ENCODE results near the gene BAHD1. TPM values are rescaled to one million over a fixed set of nuclear protein-coding genes. Genes with fewer than 3 reads are reported as not detected.
A peak's percentile ranks its signal among the peaks of the same experiment; 100 is the strongest.

The BAHD1 gene
- total and polyA plus RNA-seq, 2 donors (not counting 1 experiment from before 2014, with no cell fraction given) = 15.0 to 34.7 TPM

DNA sequence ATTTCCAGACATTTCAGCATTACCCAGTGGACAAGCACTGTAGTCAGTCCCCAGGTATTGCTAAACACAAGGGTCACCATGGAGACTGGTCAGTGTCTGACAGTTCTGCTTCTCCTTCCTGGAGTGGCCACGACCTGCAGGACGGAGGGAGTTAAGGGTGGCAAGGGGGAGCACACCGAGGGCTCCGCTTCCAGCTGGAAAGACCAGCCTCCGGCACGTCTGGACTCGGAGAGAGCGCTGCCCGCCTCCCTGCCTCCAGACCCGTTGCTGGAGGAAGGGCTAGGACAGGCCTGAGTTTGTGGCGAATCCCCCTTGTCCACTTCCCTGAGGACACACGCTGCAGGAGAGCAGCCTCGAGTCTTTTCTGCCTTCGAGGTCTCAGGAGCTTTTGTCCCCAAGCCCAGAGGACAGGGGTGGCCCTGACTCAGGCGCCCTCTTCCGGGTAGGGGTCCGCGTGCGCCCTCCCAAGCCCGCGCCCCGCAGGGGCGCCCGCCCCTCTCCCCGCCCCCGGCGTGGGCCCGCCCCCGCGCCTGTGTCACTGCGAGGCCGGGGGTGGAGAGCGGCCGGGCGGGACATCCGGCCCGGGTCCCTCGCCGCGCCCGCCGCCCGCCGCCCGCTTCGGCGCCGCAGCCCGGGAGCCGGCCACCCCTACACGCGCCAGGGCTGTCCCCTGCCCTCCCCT lies 29.8 kb downstream of the BAHD1 start, which contains the start of gene CHST14:
CHST14 (plus strand) TSS at position 562 of the 682 bp plus-strand sequence. CDS start 230 bp downstream, outside the sequence.
- H3K4me2 ChIP-seq (replicated peaks; ENCODE audit: low read depth, low read length, poor library complexity, severe bottlenecking) = peak within 1 kb of the TSS; percentile 99
- DNase-seq = peak; percentile 69
- peaks cover 3% of the 10 kb centered on the region for H3K79me2 ChIP-seq (ENCODE audit: control insufficient read depth, insufficient read depth, low read length)
- WGBS (ENCODE audit: insufficient coverage) = 10% methylated on average over 42 of the region's 52 CpGs
- H3K4me3 Mint-ChIP-seq = peak within 1 kb of the TSS; percentile 94
- H2AFZ ChIP-seq (ENCODE audit: insufficient read depth, low read depth, low read length, poor library complexity, severe bottlenecking) = peak within 1 kb of the TSS; percentile 90
- H3K27ac ChIP-seq (ENCODE audit: low read length in 2 of 2) = peak within 1 kb of the TSS; percentile 73 to 76
- H3K9ac ChIP-seq (ENCODE audit: low read length) = peak within 1 kb of the TSS; percentile 94
- H3K36me3 ChIP-seq (replicated peaks in 1 of 2; ENCODE audit: control extremely low read depth in 1 of 2, control insufficient read depth in 1 of 2, extremely low read depth in 1 of 2, insufficient read depth in 2 of 2, low read length in 1 of 2) = peaks cover 0 to 16% of the 10 kb centered on the region in 2 experiments
- no peaks in the 10 kb centered on the region for H3K27me3 Mint-ChIP-seq
- peak within 1 kb of the TSS; percentile 95 for H3K27ac Mint-ChIP-seq
- H3K4me3 ChIP-seq (ENCODE audit: control extremely low read depth in 1 of 5, extremely low read depth in 1 of 5, insufficient read depth in 1 of 5, low read depth in 2 of 5, low read length in 4 of 5) = peak within 1 kb of the TSS; percentile 53 to 84 (median 79)
- ChIA-PET POLR2A (interaction anchor here (0.6 kb wide), 1 partner anchor 232 kb away, joined by 3 read pairs; no protein-coding TSS in a partner anchor), CTCF (interaction anchor here (1.5 kb wide), 1 partner anchor 18 kb away, joined by 5 read pairs; no protein-coding TSS in a partner anchor)
- H4K20me1 ChIP-seq (ENCODE audit: control insufficient read depth, insufficient read depth, low read length, poor library complexity, severe bottlenecking) = no peaks in the 10 kb centered on the region
- intact Hi-C loops (cut with micrococcal nuclease) = loop anchor here (1.0 to 2.0 kb wide), 3 partner anchors 30 to 66 kb away; partner anchors contain the start of genes BAHD1 and IVD
- H3K4me1 Mint-ChIP-seq = peaks cover 15% of the 10 kb centered on the region
- no peaks in the 10 kb centered on the region for H3K9me3 Mint-ChIP-seq (ENCODE audit: insufficient read depth)
- peaks cover 6 to 18% of the 10 kb centered on the region in 2 donors for H3K4me1 ChIP-seq (ENCODE audit: control insufficient read depth in 2 of 2, insufficient read depth in 2 of 2, low read length in 2 of 2)
- peak; percentile 87 for ATAC-seq (ENCODE audit: low read depth)
- TF ChIP-seq EZH2 (IDR thresholded peaks at IDR 0.05; ENCODE audit: borderline replicate concordance, insufficient read depth, low read depth, low read length, poor library complexity, severe bottlenecking) (no peak), CTCF (IDR thresholded peaks at IDR 0.05) (no peak)
- H3K27me3 ChIP-seq (replicated peaks in 1 of 4; ENCODE audit: control extremely low read depth in 1 of 4, control insufficient read depth in 3 of 4, insufficient read depth in 4 of 4, low read length in 3 of 4) = no peaks in the 10 kb centered on the region
- no peaks in the 10 kb centered on the region for H3K9me3 ChIP-seq (ENCODE audit: control extremely low read depth in 1 of 3, control insufficient read depth in 2 of 3, insufficient read depth in 1 of 3, low read length in 2 of 3)

Data from B cell (primary cell).